GM23248 (cell line): Measurements from ENCODE around the gene SHB. TPM values are rescaled to one million over a fixed set of nuclear protein-coding genes. Genes with fewer than 3 reads are reported as not detected.
A peak's percentile ranks its signal among the peaks of the same experiment; 100 is the strongest.

Source experiments
- DNase-seq: peaks from one replicate; pipeline ENCODE4 v3.0.0-alpha.2; 2015
- H2AFZ ChIP-seq: fragments of 200-600 bp; sonication (generic); 2 replicates; pipeline ENCODE4 v1.6.1; 2016; ENCODE audit warnings: antibody characterized with exemption
- H3F3A ChIP-seq: fragments of 200-600 bp; sonication (generic); 2 replicates; pipeline ENCODE4 v1.6.1; 2016; ENCODE audit warnings: mild to moderate bottlenecking, antibody characterized with exemption, mixed run types; ENCODE audit not compliant: insufficient read depth
- H3K27ac ChIP-seq: fragments of 200-600 bp; sonication (generic); 2 replicates; pipeline ENCODE4 v1.5.1; 2016; ENCODE audit warnings: mild to moderate bottlenecking
- H3K27me3 ChIP-seq: fragments of 200-600 bp; sonication (generic); replicated peaks from 2 replicates; pipeline ENCODE4 v1.6.1; 2016; ENCODE audit warnings: mild to moderate bottlenecking; ENCODE audit not compliant: insufficient read depth
- H3K36me3 ChIP-seq: fragments of 200-600 bp; sonication (generic); 2 replicates; pipeline ENCODE4 v1.6.1; 2016; ENCODE audit warnings: low read depth, mild to moderate bottlenecking
- H3K4me1 ChIP-seq: fragments of 200-600 bp; sonication (generic); 2 replicates; pipeline ENCODE4 v1.6.1; 2016; ENCODE audit warnings: mild to moderate bottlenecking; ENCODE audit not compliant: insufficient read depth
- H3K4me2 ChIP-seq: fragments of 200-600 bp; sonication (generic); one replicate; pipeline ENCODE4 v1.6.1; 2016; ENCODE audit warnings: mild to moderate bottlenecking; ENCODE audit not compliant: unreplicated experiment
- H3K4me3 ChIP-seq: fragments of 200-600 bp; sonication (generic); 2 replicates; pipeline ENCODE4 v1.5.1; 2016; ENCODE audit warnings: mild to moderate bottlenecking
- H3K79me2 ChIP-seq: fragments of 200-600 bp; sonication (generic); 2 replicates; pipeline ENCODE4 v1.6.1; 2016; ENCODE audit warnings: mild to moderate bottlenecking; ENCODE audit not compliant: insufficient read depth
- H3K9ac ChIP-seq: fragments of 200-600 bp; sonication (generic); 2 replicates; pipeline ENCODE4 v1.6.1; 2016; ENCODE audit warnings: mild to moderate bottlenecking
- H3K9me2 ChIP-seq: fragments of 200-600 bp; sonication (generic); 2 replicates; pipeline ENCODE4 v1.6.1; 2016; ENCODE audit warnings: mixed run types, mild to moderate bottlenecking, moderate library complexity; ENCODE audit not compliant: insufficient read depth
- H3K9me3 ChIP-seq: fragments of 200-600 bp; sonication (generic); one replicate; pipeline ENCODE4 v1.6.1; 2017; ENCODE audit warnings: low read depth
- H4K20me1 ChIP-seq: fragments of 200-600 bp; sonication (generic); 2 replicates; pipeline ENCODE4 v1.6.0; 2016; ENCODE audit not compliant: insufficient read depth
- EZH2 ChIP-seq: fragments of 200-600 bp; sonication (generic); IDR thresholded peaks from 2 replicates; pipeline ENCODE4 v1.6.1; 2018; ENCODE audit warnings: antibody characterized with exemption, mild to moderate bottlenecking; ENCODE audit not compliant: insufficient read depth, poor library complexity, severe bottlenecking
- EZH2phosphoT487 ChIP-seq: fragments of 200-600 bp; sonication (generic); IDR thresholded peaks from 2 replicates; pipeline ENCODE4 v1.6.1; 2018; ENCODE audit warnings: antibody characterized with exemption, moderate library complexity, mild to moderate bottlenecking, low read depth; ENCODE audit not compliant: insufficient read depth
- WGBS, 2 experiments: methylation state at CpG; one replicate each; pipeline ENCODE4 v1.1.6; 2015 to 2017; ENCODE audit warnings: low lambda C conversion rate in 2 of 2, low coverage in 1 of 2; ENCODE audit errors: missing lambda C conversion rate in 2 of 2; 5-methylcytosine and 5-hydroxymethylcytosine counted together
- in situ Hi-C: fragments of 300-500 bp; cut with MboI; formaldehyde crosslinking; loops from 2 replicates; pipeline ENCODE4 v1.15.0; 2020
- polyA plus RNA-seq: library from polyadenylated mRNA; unstranded; fragments of >200 nt; fragmentation: Nextera tagmentation; extraction: Ambion mirVana; gene quantifications from 2 replicates; pipeline ENCODE4 v1.2.1, GENCODE V29; 2016
- total RNA-seq: library from RNA; depleted of rRNA; stranded (reverse); fragments of >200 nt; shearing (Covaris generic); gene quantifications from 2 replicates; pipeline ENCODE4 v1.2.3, GENCODE V29; 2014

SHB gene
- total and polyA plus RNA-seq, 2 experiments from 2014 or later, result 3.9 to 11.1 TPM

DNA sequence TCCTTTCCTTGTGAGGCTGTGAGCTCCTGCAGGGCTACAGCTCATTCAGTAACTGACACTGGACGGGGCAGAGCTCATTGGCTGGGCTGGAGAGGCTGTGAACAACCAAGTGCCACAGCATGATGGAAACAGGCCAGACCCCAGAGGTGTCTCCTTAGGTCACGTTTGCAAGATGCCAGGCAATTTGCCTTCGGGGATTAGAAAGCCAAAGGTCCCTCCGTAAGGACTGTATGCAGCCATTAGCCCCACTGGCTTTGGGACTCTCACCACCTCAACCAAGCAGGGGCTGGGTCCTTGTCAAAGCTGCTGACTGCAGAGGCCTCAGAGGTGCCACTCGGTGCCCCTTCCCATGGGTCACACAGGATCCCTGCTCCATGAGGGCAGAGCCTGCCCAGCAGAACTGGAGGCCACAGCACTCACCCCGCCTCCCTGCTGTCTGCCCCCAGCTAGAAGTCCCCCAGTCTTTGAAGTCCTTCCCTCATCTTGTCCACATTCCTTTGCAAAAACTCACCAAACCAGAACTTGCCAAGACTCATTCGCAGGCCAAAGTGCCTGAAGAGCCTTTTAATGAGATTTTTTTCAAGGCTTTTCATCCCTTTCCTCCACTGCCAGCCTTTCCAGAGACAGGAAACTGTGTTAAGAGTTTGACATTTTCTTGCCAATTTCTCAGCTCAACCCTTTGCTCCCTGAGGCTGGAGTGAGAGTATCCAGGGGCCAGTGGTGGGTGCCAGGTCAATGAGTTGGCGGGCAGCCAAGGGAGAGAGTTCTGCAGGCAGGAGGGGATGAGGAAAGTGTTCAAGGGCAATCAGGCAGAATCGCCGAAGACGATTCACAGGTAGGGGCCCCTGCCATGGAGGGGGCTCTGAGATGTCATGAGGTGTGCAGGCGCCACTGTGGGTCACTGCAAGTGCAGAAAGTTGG lies 125.4 kb downstream of the SHB start:
- H3K4me1 ChIP-seq, result peaks cover 58% of the 10 kb centered on the region
- H3F3A ChIP-seq, result peaks cover 25% of the 10 kb centered on the region
- H2AFZ ChIP-seq, result no peak overlapping the region
- H3K9ac ChIP-seq, result peak overlapping the region; percentile 32; the same call in 1 of the 2 replicates
- H3K27me3 ChIP-seq, result no peaks in the 10 kb centered on the region
- no peaks in the 10 kb centered on the region for H4K20me1 ChIP-seq
- no peak overlapping the region for H3K4me3 ChIP-seq
- H3K4me2 ChIP-seq, result peak overlapping the region; percentile 65
- WGBS, 2 experiments, result 21 to 22% methylated on average over 12 of the region's 12 CpGs
- in situ Hi-C loops, result no loop called here
- H3K9me3 ChIP-seq, result no peaks in the 10 kb centered on the region
- no peaks in the 10 kb centered on the region for H3K36me3 ChIP-seq
- 0 out of 2 replicates have a peak, but pooled peaks cover 10% of the 10 kb centered on the region for H3K79me2 ChIP-seq
- H3K9me2 ChIP-seq, result no peaks in the 10 kb centered on the region
- TF ChIP-seq EZH2 (no peak), EZH2phosphoT487 (no peak)
- peak; percentile 93 for DNase-seq
- peak overlapping the region; percentile 50 for H3K27ac ChIP-seq

DNA sequence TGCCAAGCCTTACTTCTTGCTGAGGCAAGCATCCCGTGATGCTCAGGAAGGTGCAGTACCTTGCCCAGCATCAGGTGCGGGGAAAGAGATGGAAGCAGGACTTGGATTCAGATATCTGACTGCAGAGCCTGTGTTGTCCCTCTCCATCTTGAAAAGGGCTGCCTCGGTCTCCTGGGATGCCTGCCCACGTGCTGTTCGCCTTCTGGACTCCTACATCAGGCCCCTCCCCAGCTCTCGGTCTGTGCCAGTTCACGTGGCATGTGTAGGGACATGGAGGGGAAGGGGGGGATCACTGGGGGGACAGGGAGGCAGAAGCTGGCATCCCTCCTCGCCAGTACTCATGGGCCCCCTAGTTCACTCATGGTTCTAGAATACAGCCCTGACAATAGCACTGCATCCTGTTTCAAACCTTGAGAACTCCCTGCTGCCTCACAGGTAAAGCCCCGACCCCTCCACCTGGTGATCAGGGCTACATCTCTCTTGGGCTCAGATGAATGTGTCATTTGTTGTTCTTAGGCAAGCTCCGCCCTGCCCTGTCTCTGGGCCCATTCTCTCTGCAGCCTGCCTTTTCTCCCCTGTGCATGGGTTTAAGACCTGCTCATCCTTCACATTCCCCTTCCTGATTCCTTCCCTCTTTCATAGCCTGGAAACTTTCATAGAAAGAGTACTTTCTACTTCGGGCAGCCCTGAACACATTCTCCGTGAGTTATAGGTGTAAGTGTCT lies 126.2 kb downstream of the SHB start:
- in situ Hi-C loops, result no loop called here
- 0 out of 2 replicates have a peak, but pooled peaks cover 10% of the 10 kb centered on the region for H3K79me2 ChIP-seq
- WGBS, 2 experiments, result 69 to 72% methylated on average over 12 of the region's 12 CpGs
- H3K4me1 ChIP-seq, result peaks cover 60% of the 10 kb centered on the region
- no peaks in the 10 kb centered on the region for H3K9me2 ChIP-seq
- no peak overlapping the region for H3K4me3 ChIP-seq
- H3K36me3 ChIP-seq, result no peaks in the 10 kb centered on the region
- no peaks in the 10 kb centered on the region for H3K9me3 ChIP-seq
- peaks cover 33% of the 10 kb centered on the region for H3F3A ChIP-seq
- no peak overlapping the region for H2AFZ ChIP-seq
- H3K27ac ChIP-seq, result peak overlapping the region; percentile 50
- no peaks in the 10 kb centered on the region for H3K27me3 ChIP-seq
- TF ChIP-seq EZH2 (no peak), EZH2phosphoT487 (no peak)
- H3K9ac ChIP-seq, result peak overlapping the region; percentile 29; the same call in 1 of the 2 replicates
- peak overlapping the region; percentile 65 for H3K4me2 ChIP-seq
- H4K20me1 ChIP-seq, result no peaks in the 10 kb centered on the region
- peak; percentile 23 for DNase-seq

DNA sequence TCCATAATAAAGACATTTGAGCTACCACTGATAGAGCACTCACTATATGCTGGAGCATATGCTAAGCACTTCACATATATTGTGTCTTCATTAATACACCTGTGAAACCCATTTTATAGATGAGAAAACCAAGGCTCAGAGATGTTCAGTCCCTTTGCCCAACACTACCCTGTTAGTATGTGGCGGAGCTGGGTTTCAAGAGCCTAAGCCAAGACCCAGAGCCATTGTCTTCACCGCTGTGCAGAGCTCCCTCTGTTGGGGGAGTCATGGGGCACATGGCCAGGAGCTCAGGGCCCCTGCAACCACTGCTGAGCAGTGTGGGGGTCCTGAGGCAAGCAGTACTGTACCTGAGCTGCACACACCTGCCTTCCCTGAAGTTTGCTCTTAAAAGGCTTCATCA lies 127.8 kb downstream of the SHB start:
- peaks cover 70% of the 10 kb centered on the region for H3K4me1 ChIP-seq
- no peaks in the 10 kb centered on the region for H4K20me1 ChIP-seq
- DNase-seq, result no peak
- H3K9me2 ChIP-seq, result no peaks in the 10 kb centered on the region
- H3K79me2 ChIP-seq, result 0 out of 2 replicates have a peak, but pooled peaks cover 10% of the 10 kb centered on the region
- no peak overlapping the region for H3K4me2 ChIP-seq
- H3K4me3 ChIP-seq, result no peak overlapping the region
- TF ChIP-seq EZH2 (no peak), EZH2phosphoT487 (no peak)
- no peaks in the 10 kb centered on the region for H3K27me3 ChIP-seq
- H3K36me3 ChIP-seq, result no peaks in the 10 kb centered on the region
- in situ Hi-C loops, result no loop called here
- H2AFZ ChIP-seq, result no peak overlapping the region
- H3F3A ChIP-seq, result peaks cover 47% of the 10 kb centered on the region
- H3K9me3 ChIP-seq, result no peaks in the 10 kb centered on the region
- WGBS, 2 experiments, result 95 to 97% methylated on average over 2 of the region's 2 CpGs
- H3K9ac ChIP-seq, result no peak overlapping the region
- no peak overlapping the region for H3K27ac ChIP-seq

DNA sequence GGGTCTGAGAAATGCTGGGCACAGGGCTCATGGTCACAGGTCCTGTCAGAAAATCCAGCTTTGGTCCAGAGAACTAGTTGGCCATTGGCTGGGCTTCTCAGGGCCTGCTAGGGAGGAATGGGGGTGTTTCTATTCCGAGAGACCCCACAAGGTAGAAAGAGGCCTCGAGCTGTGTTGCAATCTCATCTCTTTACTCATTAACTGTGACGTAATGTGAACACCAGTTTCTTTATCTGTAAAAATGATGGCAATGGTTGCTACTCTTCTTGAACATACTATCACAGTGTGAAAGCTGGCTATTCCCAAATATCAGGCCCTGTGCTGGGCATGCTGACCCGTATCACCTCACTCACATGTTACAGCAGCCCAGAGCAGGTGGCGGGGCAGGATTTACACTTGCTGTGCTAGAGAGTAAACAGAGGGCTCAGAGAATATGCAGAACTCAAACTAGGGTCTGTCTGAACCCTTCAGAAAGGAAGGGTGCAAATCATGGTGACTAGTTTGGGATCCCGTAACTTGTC lies 129.4 kb downstream of the SHB start:
- Histone ChIP-seq H3K36me3 (no peaks in the 10 kb centered on the region), H3K4me1 (peaks cover 76% of the 10 kb centered on the region), H3K79me2 (0 out of 2 replicates have a peak, but pooled peaks cover 10% of the 10 kb centered on the region), H3K9me3 (no peaks in the 10 kb centered on the region), H3F3A (peaks cover 59% of the 10 kb centered on the region), H3K27ac (no peak overlapping the region; the same call in 1 of the 2 replicates), H2AFZ (no peak overlapping the region), H3K4me2 (peak overlapping the region; percentile 52), H3K4me3 (no peak overlapping the region), H3K9ac (no peak overlapping the region), H4K20me1 (no peaks in the 10 kb centered on the region), H3K9me2 (no peaks in the 10 kb centered on the region), H3K27me3 (no peaks in the 10 kb centered on the region)
- WGBS, 2 experiments, result 81 to 84% methylated on average over 6 of the region's 6 CpGs
- in situ Hi-C loops, result no loop called here
- TF ChIP-seq EZH2, result no peak
- no peak for TF ChIP-seq EZH2phosphoT487
- DNase-seq, result peak; percentile 47
